Duodenal mucosa (tissue), 2 donors: ENCODE data around the gene ADAMTSL3.

Experiments used
- H3K27ac ChIP-seq: one replicate; pipeline ENCODE4 v1.7.0; 2013; ENCODE audit warnings: low read depth, low read length
- H3K27me3 ChIP-seq, 2 donors: one replicate each; pipeline ENCODE4 v1.7.0; 2013; ENCODE audit warnings: low read length in 2 of 2, control low read depth in 1 of 2; ENCODE audit not compliant: insufficient read depth in 2 of 2, control insufficient read depth in 1 of 2
- H3K36me3 ChIP-seq, 2 donors: one replicate each; pipeline ENCODE4 v1.7.0; 2013; ENCODE audit warnings: low read length in 2 of 2, control low read depth in 1 of 2; ENCODE audit not compliant: insufficient read depth in 2 of 2, control insufficient read depth in 1 of 2
- H3K4me1 ChIP-seq, 2 donors: one replicate each; pipeline ENCODE4 v1.7.0; 2013; ENCODE audit warnings: low read length in 2 of 2, control low read depth in 1 of 2; ENCODE audit not compliant: insufficient read depth in 2 of 2, control insufficient read depth in 1 of 2
- H3K4me3 ChIP-seq, 2 donors: one replicate each; pipeline ENCODE4 v1.7.0; 2013; ENCODE audit warnings: low read length in 2 of 2, low read depth in 1 of 2
- H3K9ac ChIP-seq, 2 donors: one replicate each; pipeline ENCODE4 v1.7.0; 2013; ENCODE audit warnings: low read length in 2 of 2, low read depth in 1 of 2
- H3K9me3 ChIP-seq, 2 donors: one replicate each; pipeline ENCODE4 v1.7.0; 2013; ENCODE audit warnings: low read length in 2 of 2, control low read depth in 1 of 2; ENCODE audit not compliant: control insufficient read depth in 1 of 2

ADAMTSL3 gene

GRCh38 chr15:83616840-83617239 lies 37.1 kb upstream of the ADAMTSL3 start:
- no peak overlapping the region for H3K4me3 ChIP-seq
- H3K9ac ChIP-seq: no peak overlapping the region
- H3K27me3 ChIP-seq: no peaks in the 10 kb centered on the region
- H3K9me3 ChIP-seq: peaks cover 0 to 5% of the 10 kb centered on the region in 2 donors
- no peaks in the 10 kb centered on the region for H3K4me1 ChIP-seq
- H3K27ac ChIP-seq: no peak overlapping the region
- H3K36me3 ChIP-seq: no peaks in the 10 kb centered on the region

GRCh38 chr15:83626171-83626802 lies 27.6 kb upstream of the ADAMTSL3 start:
- Histone ChIP-seq H3K9me3 (peaks cover 0 to 5% of the 10 kb centered on the region in 2 donors), H3K27ac (no peak overlapping the region), H3K27me3 (no peaks in the 10 kb centered on the region), H3K36me3 (no peaks in the 10 kb centered on the region), H3K9ac (no peak overlapping the region), H3K4me3 (no peak overlapping the region), H3K4me1 (no peaks in the 10 kb centered on the region)

GRCh38 chr15:83631534-83631933 lies 22.4 kb upstream of the ADAMTSL3 start:
- H3K27me3 ChIP-seq: no peaks in the 10 kb centered on the region
- no peak overlapping the region for H3K9ac ChIP-seq
- no peaks in the 10 kb centered on the region for H3K4me1 ChIP-seq
- no peaks in the 10 kb centered on the region for H3K36me3 ChIP-seq
- no peak overlapping the region for H3K4me3 ChIP-seq
- H3K27ac ChIP-seq: no peak overlapping the region
- H3K9me3 ChIP-seq: no peaks in the 10 kb centered on the region

GRCh38 chr15:83643201-83643600 lies 10.7 kb upstream of the ADAMTSL3 start:
- Histone ChIP-seq H3K4me1 (no peaks in the 10 kb centered on the region), H3K9ac (no peak overlapping the region), H3K36me3 (no peaks in the 10 kb centered on the region), H3K9me3 (no peaks in the 10 kb centered on the region), H3K27me3 (no peaks in the 10 kb centered on the region), H3K4me3 (no peak overlapping the region), H3K27ac (no peak overlapping the region)

- Histone ChIP-seq H3K4me3 (no peak overlapping the region), H3K9me3 (no peaks in the 10 kb centered on the region), H3K27ac (no peak overlapping the region)
These were observed 9.5 kb upstream of the ADAMTSL3 start for GRCh38 chr15:83644439-83644838.

GRCh38 chr15:83650831-83651230 lies 3.1 kb upstream of the ADAMTSL3 start:
- no peaks in the 10 kb centered on the region for H3K4me1 ChIP-seq
- no peak overlapping the region for H3K27ac ChIP-seq
- H3K4me3 ChIP-seq: no peak overlapping the region
- peaks cover 7 to 8% of the 10 kb centered on the region in 2 donors for H3K27me3 ChIP-seq
- no peaks in the 10 kb centered on the region for H3K36me3 ChIP-seq
- no peak overlapping the region for H3K9ac ChIP-seq
- H3K9me3 ChIP-seq: no peaks in the 10 kb centered on the region

More at GRCh38 chr15:83644439-83644838, 9.5 kb upstream of the ADAMTSL3 start:
- Histone ChIP-seq H3K9ac (no peak overlapping the region), H3K27me3 (no peaks in the 10 kb centered on the region), H3K4me1 (no peaks in the 10 kb centered on the region), H3K36me3 (no peaks in the 10 kb centered on the region)

- no peaks in the 10 kb centered on the region for H3K4me1 ChIP-seq
- H3K27me3 ChIP-seq: peaks cover 7 to 8% of the 10 kb centered on the region in 2 donors
- H3K4me3 ChIP-seq: no peak overlapping the region
- H3K36me3 ChIP-seq: no peaks in the 10 kb centered on the region
- H3K9ac ChIP-seq: no peak overlapping the region
- no peaks in the 10 kb centered on the region for H3K9me3 ChIP-seq
- no peak overlapping the region for H3K27ac ChIP-seq
These were observed 2.4 kb upstream of the ADAMTSL3 start for GRCh38 chr15:83651541-83651940.

- H3K9me3 ChIP-seq: no peaks in the 10 kb centered on the region
- H3K27ac ChIP-seq: no peak overlapping the region
- no peak overlapping the region for H3K4me3 ChIP-seq
- H3K9ac ChIP-seq: no peak overlapping the region
- H3K27me3 ChIP-seq: peaks cover 7 to 8% of the 10 kb centered on the region in 2 donors
- H3K36me3 ChIP-seq: no peaks in the 10 kb centered on the region
- H3K4me1 ChIP-seq: no peaks in the 10 kb centered on the region
These were observed 1.2 kb upstream of the ADAMTSL3 start for GRCh38 chr15:83652626-83653204.

GRCh38 chr15:83653288-83653638 lies 660 bp upstream of the ADAMTSL3 start:
- H3K4me3 ChIP-seq: no peak overlapping the region
- no peak overlapping the region for H3K27ac ChIP-seq
- H3K9me3 ChIP-seq: no peaks in the 10 kb centered on the region
- no peaks in the 10 kb centered on the region for H3K4me1 ChIP-seq
- H3K36me3 ChIP-seq: no peaks in the 10 kb centered on the region
- H3K9ac ChIP-seq: no peak overlapping the region
- peaks cover 7 to 8% of the 10 kb centered on the region in 2 donors for H3K27me3 ChIP-seq

- no peaks in the 10 kb centered on the region for H3K9me3 ChIP-seq
- H3K27ac ChIP-seq: no peak overlapping the region
- peaks cover 7 to 8% of the 10 kb centered on the region in 2 donors for H3K27me3 ChIP-seq
- no peak overlapping the region for H3K9ac ChIP-seq
- no peaks in the 10 kb centered on the region for H3K36me3 ChIP-seq
- peak overlapping the region in 1 of 2 donors; percentile 40 for H3K4me3 ChIP-seq
- no peaks in the 10 kb centered on the region for H3K4me1 ChIP-seq
These were observed 685 bp downstream of the ADAMTSL3 start for GRCh38 chr15:83654379-83655236.
